ENCODE data around the gene MRPS18B.

MRPS18B gene

DNA sequence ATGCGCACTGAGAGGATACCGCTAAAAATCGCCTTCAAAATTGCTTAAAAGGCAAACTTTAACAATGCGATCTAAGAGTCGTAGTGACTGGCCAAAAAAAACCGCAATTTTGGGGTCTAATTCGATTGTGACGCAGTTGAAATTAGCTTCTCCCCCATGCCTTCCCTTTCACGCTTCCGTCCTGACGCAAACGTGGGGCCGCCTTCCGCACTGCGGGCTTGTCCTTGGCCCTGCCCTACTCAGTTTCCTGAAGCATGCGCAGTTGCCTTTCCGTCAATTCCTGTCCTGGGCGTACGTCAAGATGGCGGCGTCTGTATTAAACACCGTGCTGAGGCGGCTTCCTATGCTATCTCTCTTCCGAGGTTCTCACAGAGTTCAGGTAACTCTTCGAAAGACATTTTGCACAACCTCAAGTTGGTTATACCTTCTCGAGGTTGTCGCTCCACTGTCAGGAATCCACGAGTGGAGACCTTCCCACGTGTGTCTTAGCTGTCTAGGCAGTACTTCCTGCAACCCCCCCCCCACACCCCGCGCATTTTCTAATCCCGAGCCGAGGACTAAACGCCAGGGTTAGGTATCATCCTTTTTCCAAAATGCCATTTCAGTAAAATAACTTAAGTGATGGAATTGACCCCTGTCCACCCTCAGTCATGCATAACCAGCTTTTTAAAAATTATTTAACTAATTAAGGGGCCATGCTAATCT lies at the start of gene MRPS18B:
MRPS18B (plus strand) TSS at position 276 of the 705 bp plus-strand sequence; CDS start at position 302, 26 bp downstream.
- peak; percentile 93 for DNase-seq

DNA sequence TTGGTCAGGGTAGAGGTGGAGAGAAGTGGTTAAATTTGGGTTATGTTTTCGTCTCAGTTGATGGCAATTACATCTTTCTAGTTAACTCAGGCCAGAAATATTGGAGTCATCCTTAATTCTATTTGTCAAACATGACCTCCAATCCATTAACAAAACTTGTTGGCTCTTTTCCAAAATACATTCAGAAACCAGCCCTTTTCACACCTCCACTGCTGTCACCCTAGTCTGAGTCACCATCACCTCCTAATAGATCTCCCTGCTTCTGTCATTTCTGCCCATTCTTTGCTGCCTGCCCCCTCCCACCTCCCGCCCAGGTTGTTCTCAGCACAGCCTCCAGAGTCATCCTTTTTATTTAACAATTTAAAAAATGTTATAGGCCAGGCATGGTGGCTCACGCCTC lies 49.4 kb upstream of the MRPS18B start:
- peak; percentile 32 for DNase-seq

DNA sequence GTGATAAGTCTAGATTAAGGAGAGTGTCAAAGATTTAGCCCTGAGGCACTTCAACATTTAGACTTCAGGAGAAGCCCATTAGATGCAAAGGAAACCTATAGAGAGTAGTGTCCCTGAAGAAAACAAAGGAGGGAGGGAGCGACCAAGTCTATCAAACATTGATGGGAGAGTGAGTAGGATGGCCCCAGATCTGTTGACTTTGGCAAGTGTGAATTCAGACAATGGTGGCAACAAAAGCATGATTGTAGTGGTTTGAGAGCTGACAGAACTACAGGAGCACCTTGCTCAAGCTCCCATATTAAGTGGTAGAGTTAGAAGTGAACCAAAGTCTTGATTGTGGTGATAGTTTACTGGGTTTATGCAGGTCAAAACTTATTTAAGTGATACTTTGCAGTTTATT lies 47.4 kb upstream of the MRPS18B start:
- DNase-seq: no peak

DNA sequence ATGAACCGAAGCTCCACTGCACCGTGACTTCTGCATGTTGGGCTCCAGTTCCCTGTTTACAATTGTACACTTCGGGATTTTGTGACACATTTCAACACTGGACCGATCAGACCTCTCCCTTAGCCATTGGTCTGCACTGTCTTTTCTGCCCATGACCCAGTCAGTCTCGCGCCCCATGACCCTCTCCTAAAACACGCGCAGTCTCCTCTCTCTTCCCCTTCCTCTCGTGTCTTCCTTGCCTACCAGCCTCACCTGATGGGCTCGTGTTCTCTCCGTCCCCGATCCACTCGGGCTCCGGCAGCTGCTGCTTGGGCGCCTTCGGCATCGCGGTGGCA lies 46.9 kb upstream of the MRPS18B start:
- DNase-seq: no peak

DNA sequence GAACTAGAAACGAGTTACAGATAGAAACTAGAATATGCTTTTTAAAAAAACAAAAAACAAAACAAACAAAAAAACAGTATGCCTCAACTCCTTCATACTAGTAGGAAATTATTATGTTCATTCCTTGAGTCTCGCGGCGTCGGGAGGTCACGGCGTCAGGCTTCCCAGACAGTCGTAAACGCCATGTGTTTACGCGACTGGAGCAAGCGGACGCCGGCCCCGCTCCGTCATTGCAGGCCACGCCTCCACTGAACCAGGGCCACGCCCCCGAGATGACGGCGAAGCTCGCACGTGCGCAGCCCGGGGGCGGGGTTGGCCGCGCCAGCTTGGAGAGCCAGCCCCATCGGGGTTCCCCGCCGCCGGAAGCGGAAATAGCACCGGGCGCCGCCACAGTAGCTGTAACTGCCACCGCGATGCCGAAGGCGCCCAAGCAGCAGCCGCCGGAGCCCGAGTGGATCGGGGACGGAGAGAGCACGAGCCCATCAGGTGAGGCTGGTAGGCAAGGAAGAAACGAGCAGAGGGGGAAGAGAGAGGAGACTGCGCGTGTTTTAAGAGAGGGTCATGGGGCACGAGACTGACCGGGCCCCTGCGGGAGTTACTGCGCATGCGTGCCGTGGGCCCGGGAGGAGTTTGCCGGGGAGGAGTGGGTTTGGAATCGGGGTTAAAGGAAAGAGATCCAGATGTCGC lies 46.4 kb upstream of the MRPS18B start, which contains the start of gene ABCF1:
ABCF1 (plus strand) TSS at position 368 of the 687 bp plus-strand sequence; CDS start at position 414, 46 bp downstream.
- peak; percentile 98 for DNase-seq

DNA sequence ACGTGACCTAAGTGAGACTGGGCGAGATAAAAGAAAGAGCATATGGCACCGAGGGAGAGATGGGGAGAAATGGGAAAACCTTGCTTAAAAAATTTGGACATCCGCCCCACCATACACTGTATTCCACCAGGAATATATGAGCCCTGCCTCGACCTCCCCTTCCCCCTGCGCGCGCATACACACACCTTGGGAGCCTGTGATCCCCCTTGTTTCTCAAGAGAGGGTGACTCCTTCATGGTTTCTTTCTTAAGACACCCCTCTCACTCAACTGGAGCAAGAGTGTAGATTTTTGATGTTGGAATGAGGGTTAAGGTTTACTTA lies 45.9 kb upstream of the MRPS18B start:
- DNase-seq: no peak

DNA sequence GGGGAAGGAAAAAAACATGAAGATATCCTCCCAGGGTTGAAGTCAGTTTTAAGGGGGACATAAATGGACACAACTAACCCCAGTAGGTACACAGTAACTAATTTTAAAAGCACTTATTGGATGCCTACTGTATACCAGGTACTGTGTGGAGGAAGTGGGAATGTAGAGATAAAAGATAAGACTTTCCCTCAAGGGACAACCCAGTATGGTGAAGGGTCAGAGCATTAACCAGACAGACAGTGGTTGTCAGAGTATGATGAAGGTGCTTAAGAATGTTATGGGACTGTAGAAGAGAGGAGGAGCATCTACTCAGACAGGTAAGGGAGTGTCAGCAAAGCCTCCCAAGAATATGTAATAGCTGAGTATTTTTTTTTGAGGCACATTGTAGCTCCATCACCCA lies 45.5 kb upstream of the MRPS18B start:
- no peak for DNase-seq

DNA sequence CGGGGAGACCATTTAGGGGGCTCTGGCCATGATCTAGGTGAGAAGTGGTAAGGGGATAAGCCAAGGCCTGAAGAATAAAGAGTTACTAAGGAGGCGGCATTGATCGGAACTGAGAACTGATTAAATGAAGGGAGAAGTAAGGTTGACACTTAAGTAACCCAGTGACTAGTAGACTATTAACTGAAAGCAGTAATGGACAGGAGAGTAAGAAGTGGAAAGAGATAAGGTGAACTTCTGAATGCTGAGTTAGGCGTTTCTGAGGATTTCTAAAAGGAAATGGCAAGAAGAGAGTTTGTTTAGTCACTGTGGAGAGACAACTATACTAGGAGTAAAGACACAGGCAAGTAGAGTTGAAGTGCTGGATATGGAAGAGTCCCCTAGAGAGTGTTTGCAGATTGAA lies 44.5 kb upstream of the MRPS18B start:
- DNase-seq: no peak

DNA sequence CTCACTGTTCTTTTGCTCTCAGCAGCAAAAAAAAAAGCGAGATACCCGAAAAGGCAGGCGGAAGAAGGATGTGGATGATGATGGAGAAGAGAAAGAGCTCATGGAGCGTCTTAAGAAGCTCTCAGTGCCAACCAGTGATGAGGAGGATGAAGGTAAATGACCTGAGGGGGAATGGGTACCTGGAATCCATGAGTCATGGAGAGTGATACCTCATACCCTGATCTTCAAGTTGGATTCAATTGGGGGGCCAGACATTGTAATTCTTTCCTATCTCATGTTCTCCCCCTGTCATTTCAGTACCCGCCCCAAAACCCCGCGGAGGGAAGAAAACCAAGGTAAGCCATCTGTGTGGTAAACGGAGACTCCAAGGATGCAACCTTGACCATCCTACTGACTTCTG lies 39.6 kb upstream of the MRPS18B start:
- no peak for DNase-seq

DNA sequence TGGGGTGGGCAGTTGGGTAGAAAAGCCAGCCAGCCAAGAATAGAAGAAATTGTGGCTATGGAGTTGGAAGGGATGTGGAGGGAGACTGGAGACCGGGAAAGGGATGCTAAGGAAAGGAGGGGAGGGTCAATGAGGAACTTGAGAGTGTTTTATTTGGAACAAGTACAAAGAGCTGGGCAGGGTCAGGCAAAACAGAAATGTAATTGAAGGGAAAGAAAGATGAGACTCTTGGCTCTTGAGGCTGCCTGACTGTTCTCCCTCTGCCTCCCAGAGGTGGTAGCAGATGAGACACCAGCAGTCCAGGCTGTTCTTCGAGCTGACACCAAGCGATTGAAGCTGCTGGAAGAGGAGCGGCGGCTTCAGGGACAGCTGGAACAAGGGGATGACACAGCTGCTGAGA lies 33.7 kb upstream of the MRPS18B start:
- DNase-seq: no peak

DNA sequence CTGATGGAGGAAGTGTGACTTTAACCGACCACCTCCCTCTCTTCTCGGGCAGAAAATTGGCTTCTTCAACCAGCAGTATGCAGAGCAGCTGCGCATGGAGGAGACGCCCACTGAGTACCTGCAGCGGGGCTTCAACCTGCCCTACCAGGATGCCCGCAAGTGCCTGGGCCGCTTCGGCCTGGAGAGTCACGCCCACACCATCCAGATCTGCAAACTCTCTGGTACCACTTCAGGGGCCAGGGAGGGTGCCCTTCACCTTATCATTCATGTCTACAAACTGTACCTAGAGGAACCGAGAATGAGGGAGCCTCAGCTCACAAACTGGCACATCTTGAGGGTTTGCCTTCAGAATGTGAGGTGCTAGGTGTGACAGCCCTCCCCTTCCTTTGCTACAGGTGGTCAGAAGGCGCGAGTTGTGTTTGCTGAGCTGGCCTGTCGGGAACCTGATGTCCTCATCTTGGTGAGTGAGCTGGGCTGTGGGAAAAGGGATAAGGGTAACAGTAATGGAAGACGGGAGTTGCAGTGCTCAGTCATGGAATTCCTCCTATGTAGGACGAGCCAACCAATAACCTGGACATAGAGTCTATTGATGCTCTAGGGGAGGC lies 27.8 kb upstream of the MRPS18B start:
- no peak for DNase-seq

DNA sequence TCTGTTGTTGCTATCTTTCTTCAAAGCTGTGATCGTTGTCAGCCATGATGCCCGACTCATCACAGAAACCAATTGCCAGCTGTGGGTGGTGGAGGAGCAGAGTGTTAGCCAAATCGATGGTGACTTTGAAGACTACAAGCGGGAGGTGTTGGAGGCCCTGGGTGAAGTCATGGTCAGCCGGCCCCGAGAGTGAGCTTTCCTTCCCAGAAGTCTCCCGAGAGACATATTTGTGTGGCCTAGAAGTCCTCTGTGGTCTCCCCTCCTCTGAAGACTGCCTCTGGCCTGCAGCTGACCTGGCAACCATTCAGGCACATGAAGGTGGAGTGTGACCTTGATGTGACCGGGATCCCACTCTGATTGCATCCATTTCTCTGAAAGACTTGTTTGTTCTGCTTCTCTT lies 27.1 kb upstream of the MRPS18B start:
- no peak for DNase-seq

DNA sequence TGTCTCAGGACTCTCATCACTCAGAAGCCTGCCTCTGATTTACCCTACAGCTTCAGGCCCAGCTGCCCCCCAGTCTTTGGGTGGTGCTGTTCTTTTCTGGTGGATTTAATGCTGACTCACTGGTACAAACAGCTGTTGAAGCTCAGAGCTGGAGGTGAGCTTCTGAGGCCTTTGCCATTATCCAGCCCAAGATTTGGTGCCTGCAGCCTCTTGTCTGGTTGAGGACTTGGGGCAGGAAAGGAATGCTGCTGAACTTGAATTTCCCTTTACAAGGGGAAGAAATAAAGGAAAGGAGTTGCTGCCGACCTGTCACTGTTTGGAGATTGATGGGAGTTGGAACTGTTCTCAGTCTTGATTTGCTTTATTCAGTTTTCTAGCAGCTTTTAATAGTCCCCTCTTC lies 26.6 kb upstream of the MRPS18B start:
- DNase-seq: no peak

DNA sequence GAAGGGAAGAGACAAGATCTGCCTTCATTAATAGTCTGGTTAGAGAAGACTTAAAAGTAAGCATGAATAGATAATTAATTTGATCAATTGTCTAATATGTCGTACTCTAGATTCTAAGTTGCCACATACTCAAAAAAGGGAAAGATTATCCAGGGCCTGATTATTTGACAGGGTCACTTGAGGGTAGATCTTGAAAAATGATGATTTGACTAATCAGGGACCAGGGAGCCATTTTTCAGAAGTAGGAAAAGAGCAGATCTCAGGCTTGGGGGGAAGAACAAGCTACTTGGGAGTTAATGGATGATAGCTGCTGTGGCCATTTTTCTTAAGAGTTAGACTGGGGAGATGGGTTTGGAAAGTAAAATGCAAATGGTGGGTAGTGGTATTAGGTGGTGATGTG lies 25.4 kb upstream of the MRPS18B start:
- DNase-seq: no peak

DNA sequence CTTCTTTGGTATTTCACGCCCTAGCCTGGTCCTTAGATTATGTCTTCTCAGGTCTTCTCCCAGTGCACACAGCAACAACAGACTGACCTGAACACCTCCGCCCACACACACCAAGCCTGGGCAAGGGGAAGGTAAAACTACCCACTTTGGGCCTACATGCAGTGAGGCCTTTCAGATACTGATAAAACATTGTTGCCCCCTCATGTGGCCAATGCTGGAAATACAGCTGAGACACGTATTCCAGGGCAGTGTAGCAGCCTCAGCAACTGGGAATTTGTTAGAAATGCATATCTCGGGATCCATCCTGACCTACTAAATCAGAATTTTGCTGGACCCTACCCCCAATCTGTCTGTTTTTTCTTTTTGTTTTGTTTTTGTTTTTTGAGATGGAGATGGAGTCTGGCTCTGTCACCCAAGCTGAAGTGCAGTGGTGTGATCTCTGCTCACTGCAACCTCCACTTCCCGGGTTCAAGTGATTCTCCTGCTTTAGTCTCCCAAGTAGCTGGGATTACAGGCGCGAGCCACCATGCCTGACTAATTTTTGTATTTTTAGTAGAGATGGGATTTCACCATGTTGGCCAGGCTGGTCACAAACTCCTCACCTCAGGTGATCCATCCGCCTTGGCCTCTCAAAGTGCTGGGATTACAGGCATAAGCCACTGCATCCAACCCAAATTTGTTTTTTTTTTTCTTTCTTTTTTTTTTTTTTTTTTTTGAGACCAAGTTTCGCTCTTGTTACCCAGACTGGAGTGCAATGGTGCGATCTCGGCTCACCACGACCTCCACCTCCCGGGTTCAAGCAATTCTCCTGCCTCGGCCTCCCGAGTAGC lies 20.1 kb upstream of the MRPS18B start:
- DNase-seq: peak; percentile 62

DNA sequence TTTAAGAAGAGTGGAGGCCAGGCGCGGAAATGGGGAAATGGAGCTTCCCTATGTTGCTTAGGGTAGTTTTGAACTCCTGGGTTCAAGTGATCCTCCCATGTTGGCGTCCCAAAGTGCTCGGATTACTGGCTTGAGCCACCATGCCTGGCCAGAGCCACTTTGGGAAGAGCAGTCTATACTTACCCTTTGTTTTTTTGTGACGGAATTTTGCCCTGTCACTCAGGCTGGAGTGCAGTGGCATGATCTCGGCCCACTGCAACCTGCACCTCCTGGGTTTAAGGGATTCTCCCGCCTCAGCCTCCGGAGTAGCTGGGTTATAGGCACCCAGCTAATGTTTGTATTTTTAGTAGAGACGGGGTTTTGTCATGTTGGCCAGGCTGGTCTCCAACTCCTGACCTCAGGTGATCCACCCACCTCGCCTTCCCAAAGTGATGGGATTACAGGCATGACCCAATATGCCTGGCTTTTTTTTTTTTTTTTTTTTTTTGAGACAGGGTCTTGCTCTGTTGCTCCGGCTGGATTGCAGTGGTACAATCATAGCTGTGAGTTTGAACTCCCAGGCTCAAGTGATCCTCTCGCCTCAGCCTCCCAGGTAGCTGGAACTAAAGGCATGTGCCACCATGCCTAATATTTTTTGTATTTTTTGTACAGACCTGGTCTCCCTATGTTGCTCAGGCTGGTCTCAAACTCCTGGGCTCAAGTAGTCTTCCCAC lies 18.6 kb upstream of the MRPS18B start:
- no peak for DNase-seq

DNA sequence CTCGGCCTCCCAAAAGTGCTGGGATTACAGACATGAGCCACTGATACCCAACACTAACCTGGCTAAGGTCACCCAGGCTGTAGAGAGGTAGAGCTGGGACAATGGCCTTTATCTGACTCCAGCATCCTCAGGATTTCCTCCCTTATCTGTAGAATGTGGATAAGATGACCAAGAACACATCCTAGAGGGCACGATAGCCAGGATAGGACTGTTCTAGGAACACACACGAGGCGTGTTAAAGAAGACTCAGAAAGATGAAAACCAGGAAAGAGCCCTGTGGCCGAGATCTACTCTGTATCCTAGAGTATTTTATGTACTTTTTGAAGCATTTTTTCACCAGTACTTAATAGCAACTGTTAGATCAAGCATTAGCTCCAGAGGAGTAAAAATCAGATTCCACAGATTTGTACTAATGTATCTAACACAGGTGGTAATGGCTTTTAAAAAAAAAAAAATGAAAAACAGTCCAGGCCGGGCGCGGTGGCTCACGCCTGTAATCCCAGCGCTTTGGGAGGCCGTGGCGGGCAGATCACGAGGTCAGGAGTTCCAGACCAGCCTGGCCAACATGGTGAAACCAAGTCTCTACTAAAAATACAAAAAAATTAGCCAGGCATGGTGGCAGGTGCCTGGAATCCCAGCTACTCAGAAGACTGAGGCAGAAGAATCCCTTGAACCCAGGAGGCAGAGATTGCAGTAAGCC lies 17.9 kb upstream of the MRPS18B start:
- DNase-seq: no peak

DNA sequence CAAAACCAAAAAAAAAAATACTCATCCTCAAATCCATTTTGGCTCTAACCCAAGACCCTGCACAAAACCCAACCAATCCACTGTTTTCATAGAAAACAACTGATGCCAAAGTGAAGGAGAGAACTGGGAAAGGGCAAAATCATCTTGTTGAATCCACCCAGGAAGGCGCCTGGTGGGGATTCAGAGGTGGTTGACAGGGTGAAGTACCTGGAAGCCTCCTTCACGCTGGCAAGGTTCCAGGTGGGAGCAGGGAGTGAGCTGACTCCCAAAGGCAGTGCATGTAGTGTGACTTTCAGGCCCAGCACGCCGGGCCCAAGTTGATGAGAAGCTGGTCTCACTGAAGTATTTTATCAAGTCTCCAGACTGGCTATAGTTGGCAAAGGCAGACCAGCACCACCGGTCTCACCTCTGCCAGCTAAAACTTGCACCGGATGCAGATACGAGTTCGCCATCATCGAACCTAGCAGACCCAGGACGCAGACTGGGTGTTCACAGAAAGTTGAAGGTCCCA lies 17.1 kb upstream of the MRPS18B start:
- DNase-seq: no peak

DNA sequence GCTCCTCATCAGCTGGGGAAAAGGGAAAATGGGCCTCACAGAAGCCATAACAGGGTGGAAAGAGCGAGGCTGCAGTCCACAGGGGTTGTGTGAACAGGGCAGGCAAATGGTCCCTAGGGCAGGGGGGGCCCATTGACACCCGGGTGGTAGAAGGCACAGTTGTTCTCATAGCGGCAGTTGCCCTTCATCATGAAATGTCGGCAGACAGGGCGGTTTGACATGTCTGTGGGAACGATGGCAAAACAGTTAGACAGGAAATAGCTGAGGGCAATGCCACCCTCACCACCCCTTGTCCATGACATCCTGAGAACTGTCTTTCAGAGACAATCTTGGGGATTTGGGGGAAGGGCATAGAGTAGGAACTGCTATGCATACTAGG lies 16.2 kb upstream of the MRPS18B start:
- DNase-seq: no peak

DNA sequence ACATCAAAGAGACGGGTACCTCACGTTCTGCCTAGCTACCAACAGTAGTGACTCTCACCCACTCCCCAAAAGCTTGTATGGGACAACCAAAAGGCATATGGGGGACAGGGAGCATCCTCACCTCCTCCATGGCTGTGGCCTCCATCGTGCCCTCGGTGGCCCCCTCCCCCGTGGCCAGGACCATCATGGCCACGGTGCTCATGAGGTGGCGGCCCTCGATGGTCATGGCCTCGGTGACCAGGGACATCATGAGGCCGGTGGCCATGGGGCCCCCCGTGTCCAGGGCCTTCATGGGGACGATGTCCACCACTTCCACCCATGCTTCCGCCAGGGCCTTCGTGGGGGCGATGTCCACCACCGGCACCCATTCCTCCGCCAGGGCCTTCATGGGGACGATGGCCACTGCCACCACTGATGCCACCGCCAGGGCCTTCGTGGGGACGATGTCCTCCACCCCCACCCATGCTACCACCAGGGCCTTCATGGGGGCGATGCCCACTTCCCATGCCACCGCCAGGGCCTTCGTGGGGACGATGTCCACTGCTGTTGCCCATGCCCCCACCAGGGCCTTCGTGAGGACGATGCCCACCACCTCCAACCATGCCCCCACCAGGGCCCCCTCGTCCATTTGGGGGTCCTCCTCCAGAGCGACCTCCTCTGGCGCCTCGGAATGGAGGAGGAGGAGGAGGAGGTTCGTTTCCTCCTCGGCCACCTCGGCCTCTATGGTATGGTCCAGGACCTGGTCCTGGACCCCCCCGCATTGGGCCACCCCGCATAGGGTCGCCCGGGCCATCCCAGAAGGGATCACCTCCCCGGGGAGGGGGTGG lies 15.6 kb upstream of the MRPS18B start:
- no peak for DNase-seq

DNA sequence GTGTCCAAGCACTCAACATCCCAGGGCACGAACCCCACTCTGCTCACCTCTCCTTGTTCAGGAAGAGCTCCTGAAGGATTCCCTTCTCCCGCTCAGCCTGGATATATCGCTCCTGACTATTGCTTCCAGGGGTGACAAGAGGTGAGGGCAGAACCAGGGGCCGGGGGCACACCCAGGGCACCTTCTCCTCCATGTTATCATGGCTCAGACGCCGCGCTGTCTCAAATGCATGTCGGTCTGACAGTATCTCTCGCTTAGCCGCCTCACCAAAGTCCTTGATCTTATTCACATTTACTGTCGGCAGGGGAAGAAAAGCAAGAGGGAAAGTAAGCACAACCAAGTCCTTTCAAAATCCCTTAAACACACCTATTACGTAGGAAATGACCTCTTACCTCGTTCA lies 13.7 kb upstream of the MRPS18B start:
- DNase-seq: no peak

All from COR-L47 (cell line).